ENCODE measurements around the gene CDX2.

The CDX2 gene

DNA sequence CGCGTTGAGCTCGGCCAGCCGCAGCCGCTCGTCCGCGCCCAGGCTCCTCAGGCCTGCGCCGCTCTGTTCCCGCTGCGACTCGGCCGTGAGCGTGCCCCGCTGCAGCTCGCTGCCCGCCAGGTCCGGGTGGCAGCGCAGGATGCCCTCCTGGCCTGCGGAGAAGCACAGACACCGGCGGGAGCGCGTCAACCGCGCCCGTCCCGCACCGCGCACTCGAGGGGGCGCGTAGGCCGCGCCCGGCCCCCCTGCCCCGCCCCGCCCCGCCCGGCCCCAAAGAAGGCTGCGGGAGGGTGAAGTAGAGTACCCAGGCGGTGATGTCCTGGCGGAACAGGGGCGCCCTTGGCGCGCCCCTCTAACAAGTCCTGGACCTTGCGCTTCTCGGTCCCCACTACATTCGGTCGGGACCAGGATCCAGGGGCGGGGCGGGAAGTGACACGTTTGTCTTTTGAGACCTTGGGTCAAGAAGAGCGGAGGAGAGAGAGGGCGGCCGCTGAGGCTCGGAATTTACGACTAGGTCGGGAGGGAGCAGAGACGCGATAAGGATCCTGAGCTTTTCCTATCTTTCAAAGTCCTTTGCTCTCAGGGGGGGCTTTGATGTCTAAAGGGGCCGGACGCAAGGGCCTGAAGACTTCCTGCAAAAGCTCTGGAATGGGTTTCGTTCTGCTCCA, 9.3 kb upstream of the CDX2 start:
- no peak for DNase-seq (ENCODE audit: extremely low read depth, low read depth)
- TF ChIP-seq, protein P1, sequence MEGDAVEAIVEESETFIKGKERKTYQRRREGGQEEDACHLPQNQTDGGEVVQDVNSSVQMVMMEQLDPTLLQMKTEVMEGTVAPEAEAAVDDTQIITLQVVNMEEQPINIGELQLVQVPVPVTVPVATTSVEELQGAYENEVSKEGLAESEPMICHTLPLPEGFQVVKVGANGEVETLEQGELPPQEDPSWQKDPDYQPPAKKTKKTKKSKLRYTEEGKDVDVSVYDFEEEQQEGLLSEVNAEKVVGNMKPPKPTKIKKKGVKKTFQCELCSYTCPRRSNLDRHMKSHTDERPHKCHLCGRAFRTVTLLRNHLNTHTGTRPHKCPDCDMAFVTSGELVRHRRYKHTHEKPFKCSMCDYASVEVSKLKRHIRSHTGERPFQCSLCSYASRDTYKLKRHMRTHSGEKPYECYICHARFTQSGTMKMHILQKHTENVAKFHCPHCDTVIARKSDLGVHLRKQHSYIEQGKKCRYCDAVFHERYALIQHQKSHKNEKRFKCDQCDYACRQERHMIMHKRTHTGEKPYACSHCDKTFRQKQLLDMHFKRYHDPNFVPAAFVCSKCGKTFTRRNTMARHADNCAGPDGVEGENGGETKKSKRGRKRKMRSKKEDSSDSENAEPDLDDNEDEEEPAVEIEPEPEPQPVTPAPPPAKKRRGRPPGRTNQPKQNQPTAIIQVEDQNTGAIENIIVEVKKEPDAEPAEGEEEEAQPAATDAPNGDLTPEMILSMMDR (IDR thresholded peaks at IDR 0.05; ENCODE audit: low read depth, low read length): no peak

DNA sequence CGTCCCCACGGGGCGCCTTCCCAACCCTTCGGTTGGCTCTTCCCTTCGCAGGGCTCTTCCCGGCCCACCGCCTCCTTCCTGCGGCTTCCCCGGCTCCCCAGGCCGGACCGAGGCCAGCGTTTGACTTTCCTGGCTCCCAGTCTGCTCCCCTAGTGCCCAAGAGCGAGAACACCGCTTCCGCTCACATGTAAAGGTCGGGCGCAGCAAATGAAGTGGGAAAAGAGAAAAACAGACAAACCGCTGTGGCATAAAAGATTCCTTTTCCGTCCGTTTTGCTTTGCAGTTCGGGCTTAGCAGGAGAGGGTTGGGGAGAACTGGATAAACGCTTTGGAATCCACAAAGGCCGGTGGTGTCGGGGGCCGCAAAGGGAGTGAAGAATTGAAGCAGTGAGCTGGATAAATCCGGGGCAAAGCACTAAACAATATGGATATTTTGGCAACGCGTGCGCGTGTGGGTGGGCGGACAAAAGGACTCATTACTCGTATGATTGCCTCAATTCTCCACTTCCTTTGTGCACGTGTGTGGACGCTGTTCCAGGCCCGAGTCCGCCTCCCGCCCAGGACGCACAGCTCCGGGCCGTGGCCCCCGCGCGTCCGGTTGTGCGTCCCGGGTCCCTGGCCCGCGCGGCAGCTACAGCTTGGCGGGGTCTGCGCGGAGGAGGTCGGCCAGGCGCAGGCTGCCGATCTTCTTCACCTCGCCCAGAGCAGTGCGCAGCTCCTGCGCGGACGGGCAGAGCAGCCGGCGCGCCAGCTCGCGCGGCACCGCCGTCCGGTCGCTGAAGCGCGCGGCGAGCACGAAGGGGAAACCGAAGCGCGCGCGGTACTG, 8.6 kb upstream of the CDX2 start:
- DNase-seq (ENCODE audit: extremely low read depth, low read depth): no peak

DNA sequence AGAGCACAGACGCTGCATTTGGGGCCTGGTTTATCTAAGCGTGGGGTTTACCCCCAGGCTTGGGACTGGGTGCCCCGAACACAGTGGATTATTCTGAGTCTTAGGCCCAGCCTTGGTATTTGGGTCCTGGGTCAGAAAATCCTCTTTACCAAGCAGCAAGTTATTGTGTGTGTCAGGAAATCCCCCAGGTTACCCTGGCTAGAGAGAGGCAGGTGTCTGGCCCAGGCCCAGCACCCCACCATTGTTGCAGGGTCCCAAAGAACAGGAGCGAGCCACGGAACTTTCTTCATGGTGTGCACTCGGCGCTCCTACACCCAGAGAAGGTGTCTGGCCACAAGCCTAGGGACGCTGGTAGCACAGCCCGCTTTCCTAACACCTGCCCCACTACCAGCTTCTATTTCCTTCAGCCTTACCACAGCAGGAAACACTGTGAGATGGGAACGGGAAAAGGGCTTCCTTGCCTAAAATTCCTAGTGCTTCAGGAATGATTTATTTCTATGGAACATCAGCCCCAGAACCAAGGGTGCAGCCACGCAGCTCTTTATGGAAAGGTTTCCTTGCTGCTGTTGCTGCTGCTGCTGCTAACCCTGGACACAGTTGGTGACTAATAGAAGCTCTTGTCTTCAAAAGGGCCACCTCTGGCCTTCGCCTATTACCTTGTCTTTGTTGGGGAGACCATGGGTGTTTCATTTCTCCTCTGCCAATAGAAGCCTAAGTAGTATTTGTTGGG, 7.4 kb upstream of the CDX2 start:
- DNase-seq (ENCODE audit: extremely low read depth, low read depth): no peak
- TF ChIP-seq, protein P1 (IDR thresholded peaks at IDR 0.05; ENCODE audit: low read depth, low read length): no peak

More for the DNA sequence above, 8.6 kb upstream of the CDX2 start:
- TF ChIP-seq, protein P1 (IDR thresholded peaks at IDR 0.05; ENCODE audit: low read depth, low read length): no peak

GRCh38 chr13:27975564-27976361, 6.6 kb upstream of the CDX2 start:
- DNase-seq (ENCODE audit: extremely low read depth, low read depth): no peak
- TF ChIP-seq, protein P1 (IDR thresholded peaks at IDR 0.05; ENCODE audit: low read depth, low read length): no peak

- TF ChIP-seq, protein P1 (IDR thresholded peaks at IDR 0.05; ENCODE audit: low read depth, low read length): no peak
- DNase-seq (ENCODE audit: extremely low read depth, low read depth): no peak
Observed at GRCh38 chr13:27973961-27974662, 5.0 kb upstream of the CDX2 start.

DNA sequence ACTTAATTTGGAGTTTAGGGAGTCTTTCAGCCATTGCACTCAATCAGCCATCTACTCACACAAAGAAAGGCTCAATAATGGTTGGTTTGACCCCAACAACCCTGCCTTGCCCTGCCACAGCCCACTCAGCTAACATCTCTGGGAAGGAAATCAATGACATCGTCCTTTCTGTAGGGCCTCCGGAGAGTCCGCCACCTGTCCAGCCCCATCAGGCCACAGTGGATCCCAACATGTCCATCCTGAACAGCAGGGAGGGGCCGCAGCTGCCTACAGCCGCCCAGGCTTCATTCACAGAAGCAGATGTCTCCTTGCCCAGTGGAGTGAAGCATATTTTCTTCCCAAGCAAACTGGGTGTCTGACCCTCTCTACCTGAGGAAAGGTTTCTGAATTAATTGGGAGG, 4.2 kb upstream of the CDX2 start:
- no peak for DNase-seq (ENCODE audit: extremely low read depth, low read depth)
- TF ChIP-seq, protein P1 (IDR thresholded peaks at IDR 0.05; ENCODE audit: low read depth, low read length): no peak
